Stomach (tissue), 4 donors: Measurements from ENCODE around the gene IL9R.

Source experiments
- CTCF ChIP-seq, 7 experiments: fragments of 450-650 bp in 4 of 7; fragments of 200-600 bp in 3 of 7; sonication (generic) in 3 of 7; IDR thresholded peaks; one replicate each; pipeline ENCODE4 v1.5.1; 2016 to 2019; ENCODE audit warnings: antibody characterized with exemption in 7 of 7, control low read depth in 2 of 7, mild to moderate bottlenecking in 1 of 7
- POLR2A ChIP-seq, 4 donors: fragments of 450-650 bp; IDR thresholded peaks; one replicate each; pipeline ENCODE4 v1.6.1; 2016; ENCODE audit warnings: antibody characterized with exemption in 4 of 4, control low read depth in 2 of 4, mild to moderate bottlenecking in 1 of 4, moderate library complexity in 1 of 4

GRCh38 chrX:155956099-155956498 is 41.4 kb upstream of the IL9R start:
- TF ChIP-seq POLR2A (IDR thresholded peaks at IDR 0.05), result no peak
- no peak for TF ChIP-seq CTCF (IDR thresholded peaks at IDR 0.05)
